Breast epithelium (tissue), 4 donors: ENCODE data around the gene ATF1. TPM values are rescaled to one million over a fixed set of nuclear protein-coding genes. Genes with fewer than 3 reads are reported as not detected.

ENCODE experiments used
- DNase-seq, 2 donors: peaks; one replicate each; pipeline ENCODE4 v3.0.0-alpha.2; 2019; ENCODE audit warnings: low spot score in 2 of 2
- H3K27ac ChIP-seq, 2 donors: fragments of 200-600 bp; sonication (generic) in 1 of 2; one replicate each; pipeline ENCODE4 v1.5.1; 2016 to 2019; ENCODE audit warnings: mild to moderate bottlenecking in 1 of 2
- H3K27me3 ChIP-seq, 2 donors: fragments of 200-600 bp; sonication (generic) in 1 of 2; one replicate each; pipeline versions ENCODE4 v1.5.1 to v1.6.0; 2017 to 2019; ENCODE audit warnings: control low read depth in 1 of 2, mild to moderate bottlenecking in 1 of 2
- H3K36me3 ChIP-seq: fragments of 200-600 bp; one replicate; pipeline ENCODE4 v1.5.1; 2019
- H3K4me1 ChIP-seq, 2 donors: fragments of 200-600 bp; sonication (generic); one replicate each; pipeline ENCODE4 v1.5.1; 2016 to 2019; ENCODE audit warnings: control low read depth in 1 of 2
- H3K4me3 ChIP-seq, 3 donors: fragments of 200-600 bp; sonication (generic); 1 replicate in 2 of 3; 2 replicates in 1 of 3; pipeline ENCODE4 v1.5.1; 2016 to 2019; ENCODE audit warnings: mild to moderate bottlenecking in 3 of 3, moderate library complexity in 2 of 3
- H3K9me3 ChIP-seq, 2 donors: fragments of 200-600 bp; sonication (generic) in 1 of 2; one replicate each; pipeline ENCODE4 v1.5.1; 2016 to 2019; ENCODE audit warnings: control low read depth in 1 of 2
- POLR2A ChIP-seq: fragments of 450-650 bp; IDR thresholded peaks from one replicate; pipeline ENCODE4 v1.6.1; 2016; ENCODE audit warnings: antibody characterized with exemption, mild to moderate bottlenecking, moderate library complexity
- POLR2AphosphoS5 ChIP-seq, 3 donors: sonication (generic); formaldehyde crosslinking; IDR thresholded peaks; one replicate each; pipeline ENCODE4 v1.6.1; 2017; ENCODE audit warnings: antibody characterized with exemption in 3 of 3
- intact Hi-C: fragments of 100-400 bp; cut with DNase I; formaldehyde crosslinking; loops from one replicate; pipeline ENCODE4 v1.15.1; 2023; ENCODE audit warnings: low total_unique reads
- total RNA-seq, 3 donors: library from RNA; depleted of rRNA; stranded (reverse); fragments of >200 nt; gene quantifications; one replicate each; pipeline ENCODE4 v1.1.0, GENCODE V29; 2016
- TF ChIP-seq, protein P1 (sequence below), 3 donors: fragments of 450-650 bp; IDR thresholded peaks; one replicate each; pipeline ENCODE4 v1.5.1; 2016 to 2017; ENCODE audit warnings: antibody characterized with exemption in 3 of 3, mild to moderate bottlenecking in 3 of 3, moderate library complexity in 3 of 3

The ATF1 gene
- total RNA-seq, 3 donors from 2014 or later: 22.2 to 32.2 (median 27.2) TPM

DNA sequence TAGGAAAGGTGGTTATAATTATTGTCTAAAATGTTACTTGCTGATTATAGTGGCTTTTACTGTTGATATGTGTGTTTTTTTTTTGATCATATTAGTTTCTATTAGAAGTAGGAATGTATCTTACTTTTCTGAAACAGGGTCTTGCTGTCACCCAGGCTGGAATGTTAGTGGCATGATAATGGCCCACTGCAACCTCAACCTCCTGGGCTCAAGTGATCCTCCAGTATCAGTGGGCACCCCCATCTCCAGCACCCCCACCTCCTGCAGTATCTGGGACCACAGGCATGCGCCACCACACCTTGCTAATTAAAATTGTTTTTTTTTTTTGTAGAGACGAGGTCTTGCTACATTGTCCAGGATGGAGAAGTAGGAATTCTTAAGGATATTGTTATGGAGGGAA is 11.3 kb downstream of the ATF1 start:
- H3K4me1 ChIP-seq: no peaks in the 10 kb centered on the region
- H3K27ac ChIP-seq: no peak overlapping the region
- no peaks in the 10 kb centered on the region for H3K9me3 ChIP-seq
- no peak overlapping the region for H3K4me3 ChIP-seq
- intact Hi-C loops: no loop called here
- no peaks in the 10 kb centered on the region for H3K36me3 ChIP-seq
- TF ChIP-seq POLR2AphosphoS5 (IDR thresholded peaks at IDR 0.05): no peak
- no peak for TF ChIP-seq POLR2A
- TF ChIP-seq, protein P1, sequence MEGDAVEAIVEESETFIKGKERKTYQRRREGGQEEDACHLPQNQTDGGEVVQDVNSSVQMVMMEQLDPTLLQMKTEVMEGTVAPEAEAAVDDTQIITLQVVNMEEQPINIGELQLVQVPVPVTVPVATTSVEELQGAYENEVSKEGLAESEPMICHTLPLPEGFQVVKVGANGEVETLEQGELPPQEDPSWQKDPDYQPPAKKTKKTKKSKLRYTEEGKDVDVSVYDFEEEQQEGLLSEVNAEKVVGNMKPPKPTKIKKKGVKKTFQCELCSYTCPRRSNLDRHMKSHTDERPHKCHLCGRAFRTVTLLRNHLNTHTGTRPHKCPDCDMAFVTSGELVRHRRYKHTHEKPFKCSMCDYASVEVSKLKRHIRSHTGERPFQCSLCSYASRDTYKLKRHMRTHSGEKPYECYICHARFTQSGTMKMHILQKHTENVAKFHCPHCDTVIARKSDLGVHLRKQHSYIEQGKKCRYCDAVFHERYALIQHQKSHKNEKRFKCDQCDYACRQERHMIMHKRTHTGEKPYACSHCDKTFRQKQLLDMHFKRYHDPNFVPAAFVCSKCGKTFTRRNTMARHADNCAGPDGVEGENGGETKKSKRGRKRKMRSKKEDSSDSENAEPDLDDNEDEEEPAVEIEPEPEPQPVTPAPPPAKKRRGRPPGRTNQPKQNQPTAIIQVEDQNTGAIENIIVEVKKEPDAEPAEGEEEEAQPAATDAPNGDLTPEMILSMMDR (IDR thresholded peaks at IDR 0.05): no peak
- no peaks in the 10 kb centered on the region for H3K27me3 ChIP-seq
- DNase-seq: no peak

GRCh38 chr12:50776749-50777728 is 13.1 kb downstream of the ATF1 start:
- H3K4me1 ChIP-seq: no peaks in the 10 kb centered on the region
- no peak overlapping the region for H3K4me3 ChIP-seq
- H3K9me3 ChIP-seq: no peaks in the 10 kb centered on the region
- intact Hi-C loops: no loop called here
- H3K27me3 ChIP-seq: no peaks in the 10 kb centered on the region
- no peak overlapping the region for H3K27ac ChIP-seq
- DNase-seq: no peak
- no peaks in the 10 kb centered on the region for H3K36me3 ChIP-seq
- TF ChIP-seq POLR2AphosphoS5 (IDR thresholded peaks at IDR 0.05) (no peak), POLR2A (no peak)
- TF ChIP-seq, protein P1 (IDR thresholded peaks at IDR 0.05): no peak

DNA sequence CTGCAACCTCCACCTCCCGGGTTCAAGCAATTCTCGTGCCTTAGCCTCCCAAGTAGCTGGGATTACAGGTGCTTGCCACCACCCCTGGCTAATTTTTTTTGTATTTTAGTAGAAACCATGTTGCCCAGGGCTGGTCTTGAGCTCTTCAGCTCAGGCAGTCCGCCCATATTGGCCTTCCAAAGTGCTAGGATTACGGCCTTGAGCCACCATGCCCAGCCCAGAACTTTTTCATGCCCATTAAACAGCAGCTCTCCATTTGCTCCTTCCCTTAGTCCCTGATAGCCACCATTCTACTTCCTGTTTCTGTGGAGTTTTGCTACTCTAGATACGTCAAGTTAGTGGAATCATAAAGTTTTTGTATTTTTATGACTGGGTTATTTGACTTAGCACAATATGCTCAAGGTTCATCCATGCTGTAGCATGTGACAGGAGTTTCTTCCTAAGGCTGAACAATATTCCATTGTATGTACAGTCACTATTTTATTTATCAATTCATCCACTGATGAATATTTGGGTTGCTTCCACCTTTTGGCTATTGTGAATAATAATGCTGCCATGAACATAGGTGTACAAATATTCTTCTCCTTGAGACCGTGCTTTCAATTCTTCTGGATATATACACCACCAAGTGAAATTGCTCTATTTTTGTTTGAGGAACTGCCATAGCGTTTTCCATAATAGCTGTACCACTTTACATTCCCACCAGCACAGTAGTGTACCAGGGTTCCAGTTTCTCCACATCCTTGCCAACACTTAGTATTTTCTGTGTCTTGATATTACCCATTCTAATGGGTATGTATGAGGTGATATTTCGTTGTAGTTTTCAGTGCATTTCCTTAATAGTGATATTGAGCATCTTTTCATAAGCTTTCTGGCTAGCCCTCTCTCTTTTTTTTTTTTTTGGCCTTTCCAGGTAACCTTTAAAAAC is 15.0 kb downstream of the ATF1 start:
- H3K27me3 ChIP-seq: no peaks in the 10 kb centered on the region

DNA sequence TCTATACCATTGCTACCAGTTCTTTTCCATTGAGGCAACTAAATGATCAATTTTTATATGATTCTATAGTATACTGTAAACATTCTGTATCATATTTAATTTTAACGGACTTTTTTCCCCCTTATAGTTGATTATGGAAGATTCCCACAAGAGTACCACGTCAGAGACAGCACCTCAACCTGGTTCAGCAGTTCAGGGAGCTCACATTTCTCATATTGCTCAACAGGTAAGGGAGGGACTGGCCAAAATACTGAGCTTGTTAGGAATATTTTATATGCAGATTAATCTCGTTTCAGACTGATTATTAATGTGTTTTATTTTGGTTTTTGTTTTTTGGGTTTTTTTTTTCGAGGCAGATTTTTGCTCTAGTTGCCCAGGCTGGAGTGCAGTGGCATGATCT is 16.1 kb downstream of the ATF1 start:
- TF ChIP-seq POLR2A: no peak
- TF ChIP-seq, protein P1 (IDR thresholded peaks at IDR 0.05): no peak
- no peak for TF ChIP-seq POLR2AphosphoS5 (IDR thresholded peaks at IDR 0.05)
- no peak for DNase-seq
- intact Hi-C loops: no loop called here
- Histone ChIP-seq H3K4me1 (no peaks in the 10 kb centered on the region), H3K4me3 (no peak overlapping the region), H3K27me3 (no peaks in the 10 kb centered on the region), H3K27ac (no peak overlapping the region), H3K9me3 (no peaks in the 10 kb centered on the region), H3K36me3 (no peaks in the 10 kb centered on the region)

More for the DNA sequence above, 15.0 kb downstream of the ATF1 start:
- H3K36me3 ChIP-seq: no peaks in the 10 kb centered on the region
- no peaks in the 10 kb centered on the region for H3K4me1 ChIP-seq
- H3K9me3 ChIP-seq: no peaks in the 10 kb centered on the region
- no peak overlapping the region for H3K27ac ChIP-seq
- intact Hi-C loops: no loop called here
- H3K4me3 ChIP-seq: no peak overlapping the region
- TF ChIP-seq POLR2A: no peak
- DNase-seq: no peak

DNA sequence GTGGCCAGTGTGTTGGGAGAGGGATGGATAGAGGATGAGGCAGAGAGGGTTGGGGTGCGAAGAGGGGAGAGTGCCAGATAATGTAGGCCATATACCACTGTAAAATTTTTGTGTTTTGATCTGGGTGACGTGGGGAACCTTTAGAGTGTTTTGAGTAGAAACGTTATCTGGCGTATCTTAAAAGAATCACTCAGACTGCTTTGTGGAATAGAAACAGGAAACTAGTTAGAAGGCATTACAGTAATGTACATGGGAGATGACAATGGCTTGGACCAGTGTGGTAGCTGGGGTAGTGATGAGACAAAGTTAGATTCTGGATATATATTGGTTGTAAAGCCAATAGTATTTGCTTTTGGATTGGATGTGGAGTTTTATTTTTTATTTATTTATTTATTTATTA is 20.6 kb downstream of the ATF1 start:
- DNase-seq: no peak
- intact Hi-C loops: no loop called here
- no peak for TF ChIP-seq POLR2AphosphoS5 (IDR thresholded peaks at IDR 0.05)
- no peak for TF ChIP-seq POLR2A
- TF ChIP-seq, protein P1 (IDR thresholded peaks at IDR 0.05): no peak
- Histone ChIP-seq H3K4me1 (no peaks in the 10 kb centered on the region), H3K9me3 (no peaks in the 10 kb centered on the region), H3K4me3 (no peak overlapping the region), H3K36me3 (no peaks in the 10 kb centered on the region), H3K27me3 (no peaks in the 10 kb centered on the region), H3K27ac (no peak overlapping the region)
